ENCODE data around the gene TMEM238. TPM values are rescaled to one million over a fixed set of nuclear protein-coding genes. Genes with fewer than 3 reads are reported as not detected.

Gene TMEM238
- 2.3 and 4.4 TPM in 2 replicates for total RNA-seq

GRCh38 chr19:55384131-55384919 lies at the start of gene TMEM238:
Gene TMEM238 (minus strand): TSS chr19:55384292. CDS start chr19:55384259, 33 bp downstream.

GRCh38 chr19:55407550-55407799 lies 23.4 kb upstream of the TMEM238 start, which contains the start of gene UBE2S:
Gene UBE2S (minus strand): TSS chr19:55407788. CDS start chr19:55407589, 199 bp downstream.

GRCh38 chr19:55385724-55386492 lies 1.8 kb upstream of the TMEM238 start, which contains the start of gene RPL28:
Gene RPL28 (plus strand): TSS chr19:55385932. CDS start chr19:55386358, 426 bp downstream.

GRCh38 chr19:55376241-55376933 lies 7.7 kb downstream of the TMEM238 start, which contains the start of gene TMEM190:
Gene TMEM190 (plus strand): TSS chr19:55376826. CDS start chr19:55376854, 28 bp downstream.

GRCh38 chr19:55370305-55370988 lies 13.6 kb downstream of the TMEM238 start, which contains the start of gene IL11:
Gene IL11 (minus strand): TSS chr19:55370463. CDS start chr19:55370310, 153 bp downstream.

GRCh38 chr19:55362990-55363716 lies 20.9 kb downstream of the TMEM238 start, which contains the start of gene GARIN5B:
Gene GARIN5B (minus strand): TSS chr19:55363260. CDS start chr19:55363066, 194 bp downstream.

GRCh38 chr19:55354698-55355212 lies 29.3 kb downstream of the TMEM238 start, which contains the start of gene COX6B2:
Gene COX6B2 (minus strand): TSS chr19:55354719. CDS start chr19:55354521, 198 bp downstream.

GRCh38 chr19:55339105-55339888 lies 44.8 kb downstream of the TMEM238 start, which contains the start of gene KMT5C:
Gene KMT5C (plus strand): TSS chr19:55339876. CDS start chr19:55341937, 2,061 bp downstream.

Other genes with a start within 250 kb of the TMEM238 start
- gene TNNT1, start 235.1 kb downstream of the TMEM238 start, total RNA-seq: 23.2 and 27.6 TPM in 2 replicates
- gene TNNI3, start 226.6 kb downstream of the TMEM238 start, total RNA-seq: 0.21 and 0.34 TPM in 2 replicates
- gene DNAAF3, start 217.7 kb downstream of the TMEM238 start, total RNA-seq: 0.34 and 0.43 TPM in 2 replicates
- gene SYT5, start 204.0 kb downstream of the TMEM238 start, total RNA-seq: not detected in 2 replicates
- 0.68 and 1.00 TPM in 2 replicates for gene PTPRH, start 174.8 kb downstream of the TMEM238 start, total RNA-seq
- gene TMEM86B, start 155.5 kb downstream of the TMEM238 start, total RNA-seq: 0.68 and 2.0 TPM in 2 replicates
- 24.9 and 64.2 TPM in 2 replicates for gene PPP6R1, start 125.3 kb downstream of the TMEM238 start, total RNA-seq
- gene HSPBP1, start 104.2 kb downstream of the TMEM238 start, total RNA-seq: 32.8 and 33.6 TPM in 2 replicates
- 0.34 and 0.43 TPM in 2 replicates for gene BRSK1, start 100.3 kb downstream of the TMEM238 start, total RNA-seq
- gene TMEM150B, start 59.0 kb downstream of the TMEM238 start, total RNA-seq: not detected in 2 replicates
- 6.1 and 6.2 TPM in 2 replicates for gene KMT5C, start 44.4 kb downstream of the TMEM238 start, total RNA-seq
- 0.34 and 0.43 TPM in 2 replicates for gene COX6B2, start 29.6 kb downstream of the TMEM238 start, total RNA-seq
- not detected in 2 replicates for gene GARIN5B, start 21.0 kb downstream of the TMEM238 start, total RNA-seq
- gene IL11, start 13.8 kb downstream of the TMEM238 start, total RNA-seq: 0.34 and 1.6 TPM in 2 replicates
- gene TMEM190, start 7.5 kb downstream of the TMEM238 start, total RNA-seq: not detected in 2 replicates
- gene RPL28, start 1.6 kb upstream of the TMEM238 start, total RNA-seq: 216 and 276 TPM in 2 replicates
- 26.8 and 37.9 TPM in 2 replicates for gene UBE2S, start 23.5 kb upstream of the TMEM238 start, total RNA-seq
- gene SHISA7, start 59.0 kb upstream of the TMEM238 start, total RNA-seq: not detected in 2 replicates
- gene ISOC2, start 77.3 kb upstream of the TMEM238 start, total RNA-seq: 34.8 and 39.6 TPM in 2 replicates
- gene C19orf85, start 80.5 kb upstream of the TMEM238 start, total RNA-seq: not detected in 2 replicates
- 1.4 and 4.4 TPM in 2 replicates for gene ZNF628, start 92.3 kb upstream of the TMEM238 start, total RNA-seq
- gene NAT14, start 100.9 kb upstream of the TMEM238 start, total RNA-seq: 2.1 and 2.7 TPM in 2 replicates
- 0.36 TPM in 1 of 2 replicates, not detected in the other for gene SSC5D, start 104.1 kb upstream of the TMEM238 start, total RNA-seq
- not detected in 2 replicates for gene SBK2, start 152.8 kb upstream of the TMEM238 start, total RNA-seq
- not detected in 2 replicates for gene SBK3, start 161.3 kb upstream of the TMEM238 start, total RNA-seq
- 2.4 and 6.7 TPM in 2 replicates for gene ZNF579, start 196.6 kb upstream of the TMEM238 start, total RNA-seq
- gene FIZ1, start 215.2 kb upstream of the TMEM238 start, total RNA-seq: 4.8 and 5.4 TPM in 2 replicates
- 14.8 and 16.1 TPM in 2 replicates for gene ZNF524, start 216.0 kb upstream of the TMEM238 start, total RNA-seq
- 0.68 and 4.1 TPM in 2 replicates for gene ZNF865, start 221.4 kb upstream of the TMEM238 start, total RNA-seq
- 4.1 and 5.1 TPM in 2 replicates for gene ZNF784, start 240.3 kb upstream of the TMEM238 start, total RNA-seq